D721Med (cell line): ENCODE measurements around the gene HOXB3.

Source experiments
- DNase-seq: peaks from one replicate; pipeline ENCODE4 v3.0.0; 2011; ENCODE audit warnings: low spot score; ENCODE audit not compliant: insufficient read length
- FAIRE-seq: peaks from 2 replicates; lab custom pipeline; 2011; peaks lifted over from hg19 to GRCh38; lab: Jason Lieb, UNC
- CTCF ChIP-seq: IDR thresholded peaks from 2 replicates; pipeline ENCODE4 v1.5.1; 2012; ENCODE audit warnings: mild to moderate bottlenecking, control low read depth; ENCODE audit not compliant: insufficient read depth; ENCODE audit errors: missing control alignments

Gene HOXB3

GRCh38 chr17:48567209-48567608, 22.8 kb downstream of the HOXB3 start:
- DNase-seq: no peak
- FAIRE-seq: no peak
- TF ChIP-seq CTCF: no peak

GRCh38 chr17:48566717-48567116, 23.3 kb downstream of the HOXB3 start:
- no peak for TF ChIP-seq CTCF
- FAIRE-seq (no peak), DNase-seq (no peak)

GRCh38 chr17:48565925-48566710, 23.9 kb downstream of the HOXB3 start:
- FAIRE-seq (no peak), DNase-seq (no peak)
- no peak for TF ChIP-seq CTCF

- no peak for TF ChIP-seq CTCF
- FAIRE-seq: no peak
- DNase-seq: no peak
Observed at GRCh38 chr17:48565022-48565554, 25.0 kb downstream of the HOXB3 start.

- no peak for TF ChIP-seq CTCF
- DNase-seq (no peak), FAIRE-seq (no peak)
Observed at GRCh38 chr17:48564188-48565021, 25.6 kb downstream of the HOXB3 start.

GRCh38 chr17:48563867-48564187, 26.2 kb downstream of the HOXB3 start:
- DNase-seq (no peak), FAIRE-seq (no peak)
- TF ChIP-seq CTCF: no peak
